Mesenteric fat pad (tissue), 1 donor: ENCODE measurements around the gene MAP3K6. TPM values are rescaled to one million over a fixed set of nuclear protein-coding genes. Genes with fewer than 3 reads are reported as not detected.
"Not testable (repeated sequence)": the region's sequence is repeated elsewhere in the genome, so short reads cannot be mapped to it uniquely, and the experiment has no call there.

Source experiments
- DNase-seq: peaks from one replicate; pipeline ENCODE4 v3.0.0-alpha.2; 2020; ENCODE audit warnings: low spot score
- total RNA-seq: library from RNA; stranded (reverse); fragmentation: NEBNext Ultra II Directional; extraction: Animal tissue kit (Norgen Biotek cat#: 25700); gene quantifications from one replicate; pipeline ENCODE4 v1.2.1, GENCODE V29; 2021
- donor health status: DM: yes; HTN: yes; CAD: no.

The MAP3K6 gene
- total RNA-seq, 1 donor from 2014 or later: 95.0 TPM

- DNase-seq: no peak
Observed at GRCh38 chr1:27395441-27396195, 28.9 kb upstream of the MAP3K6 start.

- no peak for DNase-seq
Observed at GRCh38 chr1:27394925-27395324, 28.2 kb upstream of the MAP3K6 start.

- no peak for DNase-seq
Observed at GRCh38 chr1:27394282-27394658, 27.5 kb upstream of the MAP3K6 start.

- DNase-seq: no peak
Observed at GRCh38 chr1:27393641-27394281, 27.0 kb upstream of the MAP3K6 start.

GRCh38 chr1:27392778-27393635 is 26.2 kb upstream of the MAP3K6 start:
- DNase-seq: no peak

GRCh38 chr1:27392096-27392777 is 25.5 kb upstream of the MAP3K6 start, which contains the start of gene GPR3:
Gene GPR3 (plus strand): TSS chr1:27392622. CDS start chr1:27393799, 1,177 bp downstream.
- peak; percentile 97 for DNase-seq

GRCh38 chr1:27391511-27392095 is 24.8 kb upstream of the MAP3K6 start:
- no peak for DNase-seq

GRCh38 chr1:27388337-27389005 is 21.7 kb upstream of the MAP3K6 start:
- DNase-seq: no peak

- DNase-seq: not testable (repeated sequence)
Observed at GRCh38 chr1:27384797-27385196, 18.0 kb upstream of the MAP3K6 start.

GRCh38 chr1:27383661-27384060 is 16.9 kb upstream of the MAP3K6 start:
- DNase-seq: no peak

- no peak for DNase-seq
Observed at GRCh38 chr1:27383039-27383605, 16.4 kb upstream of the MAP3K6 start, which contains the start of gene CD164L2. Gene CD164L2 (minus strand): TSS chr1:27383333. CDS start chr1:27383239, 94 bp downstream.

GRCh38 chr1:27381969-27382762 is 15.4 kb upstream of the MAP3K6 start:
- DNase-seq: no peak

- no peak for DNase-seq
Observed at GRCh38 chr1:27380766-27381733, 14.3 kb upstream of the MAP3K6 start.

GRCh38 chr1:27380224-27380623 is 13.5 kb upstream of the MAP3K6 start:
- no peak for DNase-seq

- DNase-seq: no peak
Observed at GRCh38 chr1:27379564-27380122, 12.9 kb upstream of the MAP3K6 start.

- DNase-seq: no peak
Observed at GRCh38 chr1:27377760-27378495, 11.2 kb upstream of the MAP3K6 start.
